ENCODE measurements around the gene MMD2.
"Not testable (repeated sequence)": the region's sequence is repeated elsewhere in the genome, so short reads cannot be mapped to it uniquely, and the experiment has no call there.

The MMD2 gene, protein sequence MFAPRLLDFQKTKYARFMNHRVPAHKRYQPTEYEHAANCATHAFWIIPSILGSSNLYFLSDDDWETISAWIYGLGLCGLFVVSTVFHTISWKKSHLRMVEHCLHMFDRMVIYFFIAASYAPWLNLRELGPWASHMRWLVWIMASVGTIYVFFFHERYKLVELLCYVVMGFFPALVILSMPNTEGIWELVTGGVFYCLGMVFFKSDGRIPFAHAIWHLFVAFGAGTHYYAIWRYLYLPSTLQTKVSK

DNA sequence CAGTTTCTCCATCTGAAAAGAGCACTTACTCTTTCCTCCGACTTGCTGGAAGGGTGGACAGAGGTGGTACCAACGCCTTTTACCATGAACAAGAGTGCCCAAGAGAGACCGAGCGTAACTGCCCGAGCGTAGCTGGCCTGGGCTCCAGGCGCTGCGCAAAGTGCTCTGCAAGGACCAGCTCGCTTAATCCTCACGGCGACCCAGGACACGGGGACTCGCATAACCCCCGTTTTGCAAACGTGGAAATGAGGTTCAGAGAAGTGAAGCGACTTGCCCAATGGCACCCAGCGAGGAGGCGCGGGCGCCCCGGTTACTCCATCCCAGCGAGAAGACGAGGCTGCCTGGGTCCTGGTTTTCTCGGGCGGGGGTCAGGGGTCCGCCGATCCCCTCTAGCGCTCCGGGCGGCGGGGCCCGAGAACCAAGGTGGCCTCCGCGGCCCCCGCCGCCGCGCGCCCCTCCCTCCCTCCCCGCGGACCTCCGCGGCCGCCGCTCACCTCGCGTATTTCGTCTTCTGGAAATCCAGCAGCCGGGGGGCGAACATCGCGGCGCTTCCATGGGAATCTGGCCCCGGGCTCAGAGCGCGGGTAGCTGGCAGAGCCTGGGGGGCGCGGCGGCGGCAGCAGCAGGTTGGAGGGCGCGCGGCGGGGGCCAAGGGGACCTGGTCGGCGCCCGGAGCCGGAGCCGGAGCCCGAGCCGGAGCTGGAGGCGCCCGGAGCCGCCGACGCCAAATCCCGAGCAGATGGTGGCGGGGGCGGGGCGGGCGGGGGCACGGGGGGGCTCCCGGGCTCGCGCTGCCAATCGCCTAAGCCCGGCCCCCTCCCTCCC is at the start of gene MMD2:
Gene MMD2 (minus strand): TSS at position 711 of the 825 bp plus-strand sequence. CDS start 170 bp downstream, at position 541.
- Mint-ChIP-seq H3K36me3 (ENCODE audit: low read depth) (no peaks in the 10 kb centered on the region), H3K27ac (no peak within 1 kb of the TSS), H3K4me1 (peaks cover 5% of the 10 kb centered on the region), H3K4me3 (peak within 1 kb of the TSS; percentile 45), H3K27me3 (peaks cover 39% of the 10 kb centered on the region), H3K9me3 (no peaks in the 10 kb centered on the region)
- no peak for ATAC-seq
- DNase-seq = no peak

GRCh38 chr7:5005066-5005465 is 46.1 kb upstream of the MMD2 start:
- DNase-seq (no peak), ATAC-seq (no peak)
- Mint-ChIP-seq H3K4me3 (no peak overlapping the region), H3K9me3 (no peaks in the 10 kb centered on the region), H3K27ac (no peak overlapping the region), H3K36me3 (ENCODE audit: low read depth) (peaks cover 53% of the 10 kb centered on the region), H3K27me3 (no peaks in the 10 kb centered on the region), H3K4me1 (peaks cover 2% of the 10 kb centered on the region)

DNA sequence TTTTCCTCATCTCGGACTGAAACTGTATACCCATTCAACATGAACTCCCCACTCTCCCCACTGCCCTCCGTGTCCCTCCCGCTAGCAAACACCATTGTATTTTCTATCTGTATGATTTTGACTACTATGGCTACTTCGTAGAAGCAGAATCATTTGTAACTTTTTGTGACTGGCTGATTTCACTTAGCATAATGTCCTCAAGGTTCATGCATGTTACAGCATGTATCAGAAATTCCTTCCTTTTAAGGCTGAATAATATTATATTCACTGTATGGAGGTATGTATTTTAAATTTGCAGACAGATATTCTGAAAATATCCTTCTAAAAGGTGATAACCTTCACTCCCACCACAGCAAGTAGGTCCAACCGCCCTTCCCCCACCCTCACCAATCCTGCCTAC is 42.9 kb upstream of the MMD2 start:
- H3K36me3 Mint-ChIP-seq (ENCODE audit: low read depth) = peaks cover 37% of the 10 kb centered on the region
- no peak for DNase-seq
- no peaks in the 10 kb centered on the region for H3K27me3 Mint-ChIP-seq
- ATAC-seq = no peak
- H3K4me3 Mint-ChIP-seq = no peak overlapping the region
- peak overlapping the region; percentile 2 for H3K27ac Mint-ChIP-seq
- no peaks in the 10 kb centered on the region for H3K9me3 Mint-ChIP-seq
- peaks cover 13% of the 10 kb centered on the region for H3K4me1 Mint-ChIP-seq

GRCh38 chr7:5001003-5001402 is 42.0 kb upstream of the MMD2 start:
- Mint-ChIP-seq H3K4me3 (no peak overlapping the region), H3K4me1 (peaks cover 13% of the 10 kb centered on the region), H3K36me3 (ENCODE audit: low read depth) (peaks cover 41% of the 10 kb centered on the region), H3K27ac (peak overlapping the region; percentile 34), H3K9me3 (no peaks in the 10 kb centered on the region), H3K27me3 (no peaks in the 10 kb centered on the region)
- DNase-seq (no peak), ATAC-seq (no peak)

DNA sequence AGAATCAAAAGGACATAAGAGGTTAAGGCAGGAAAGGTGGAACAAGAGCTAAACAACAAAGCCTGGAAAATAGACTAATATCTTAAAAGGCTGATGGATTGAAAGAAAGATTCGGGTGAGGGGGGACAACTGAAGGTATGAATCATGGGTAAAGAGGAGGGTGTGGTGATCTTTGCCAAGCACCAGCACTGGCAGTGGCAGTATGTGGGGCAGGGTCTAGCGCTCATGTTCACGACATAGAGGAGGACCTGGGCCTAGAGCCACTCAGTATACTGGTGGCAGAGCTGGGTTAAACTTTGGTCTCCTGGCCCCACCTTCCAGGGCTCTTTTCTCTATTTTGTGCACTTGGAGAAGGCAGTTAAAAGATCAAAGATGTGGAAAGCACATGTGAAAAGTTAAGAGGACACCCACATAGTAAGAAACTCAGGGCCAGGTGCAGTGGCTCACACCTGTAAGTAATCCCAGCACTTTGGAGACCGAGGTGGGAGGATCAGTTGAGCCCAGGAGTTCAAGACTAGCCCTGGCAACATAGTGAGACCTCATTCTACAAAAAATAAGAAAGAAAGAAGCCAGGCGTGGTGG is 40.5 kb upstream of the MMD2 start:
- H3K27me3 Mint-ChIP-seq = no peaks in the 10 kb centered on the region
- DNase-seq (no peak), ATAC-seq (no peak)
- H3K27ac Mint-ChIP-seq = peak overlapping the region; percentile 31
- H3K9me3 Mint-ChIP-seq = no peaks in the 10 kb centered on the region
- peaks cover 11% of the 10 kb centered on the region for H3K4me1 Mint-ChIP-seq
- H3K36me3 Mint-ChIP-seq (ENCODE audit: low read depth) = peaks cover 40% of the 10 kb centered on the region
- no peak overlapping the region for H3K4me3 Mint-ChIP-seq

DNA sequence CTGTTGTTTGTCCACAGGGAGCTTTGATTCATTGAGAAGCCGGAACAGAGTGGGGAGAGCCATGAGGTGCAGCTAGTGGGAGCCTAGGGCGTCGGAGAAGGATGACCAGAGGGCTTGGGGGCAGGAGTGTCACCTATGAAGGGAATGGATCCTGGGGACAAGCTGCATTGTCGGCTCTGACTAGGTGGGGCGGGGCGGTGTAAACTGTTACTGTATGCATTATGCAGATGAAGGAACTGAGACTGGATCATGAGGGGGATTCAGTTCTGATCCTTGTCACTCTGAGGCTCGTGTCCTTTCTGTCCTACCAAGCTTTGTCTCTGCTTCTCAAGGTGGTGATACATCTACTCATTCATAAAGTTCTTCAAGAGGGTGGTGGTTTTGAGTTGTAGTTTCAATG is 39.9 kb upstream of the MMD2 start:
- Mint-ChIP-seq H3K27ac (peak overlapping the region; percentile 31), H3K27me3 (no peaks in the 10 kb centered on the region), H3K9me3 (no peaks in the 10 kb centered on the region), H3K4me3 (no peak overlapping the region), H3K36me3 (ENCODE audit: low read depth) (peaks cover 41% of the 10 kb centered on the region), H3K4me1 (peaks cover 11% of the 10 kb centered on the region)
- ATAC-seq = no peak
- DNase-seq = no peak

GRCh38 chr7:4998244-4998643 is 39.3 kb upstream of the MMD2 start:
- H3K36me3 Mint-ChIP-seq (ENCODE audit: low read depth) = peaks cover 42% of the 10 kb centered on the region
- ATAC-seq (no peak), DNase-seq (no peak)
- no peaks in the 10 kb centered on the region for H3K27me3 Mint-ChIP-seq
- no peak overlapping the region for H3K4me3 Mint-ChIP-seq
- H3K4me1 Mint-ChIP-seq = peaks cover 11% of the 10 kb centered on the region
- no peaks in the 10 kb centered on the region for H3K9me3 Mint-ChIP-seq
- no peak overlapping the region for H3K27ac Mint-ChIP-seq

- Mint-ChIP-seq H3K4me1 (peaks cover 11% of the 10 kb centered on the region), H3K27me3 (no peaks in the 10 kb centered on the region), H3K27ac (no peak overlapping the region), H3K4me3 (no peak overlapping the region), H3K36me3 (ENCODE audit: low read depth) (peaks cover 37% of the 10 kb centered on the region), H3K9me3 (no peaks in the 10 kb centered on the region)
- DNase-seq = no peak
- no peak for ATAC-seq
These were observed 37.8 kb upstream of the MMD2 start for GRCh38 chr7:4996696-4997222.

DNA sequence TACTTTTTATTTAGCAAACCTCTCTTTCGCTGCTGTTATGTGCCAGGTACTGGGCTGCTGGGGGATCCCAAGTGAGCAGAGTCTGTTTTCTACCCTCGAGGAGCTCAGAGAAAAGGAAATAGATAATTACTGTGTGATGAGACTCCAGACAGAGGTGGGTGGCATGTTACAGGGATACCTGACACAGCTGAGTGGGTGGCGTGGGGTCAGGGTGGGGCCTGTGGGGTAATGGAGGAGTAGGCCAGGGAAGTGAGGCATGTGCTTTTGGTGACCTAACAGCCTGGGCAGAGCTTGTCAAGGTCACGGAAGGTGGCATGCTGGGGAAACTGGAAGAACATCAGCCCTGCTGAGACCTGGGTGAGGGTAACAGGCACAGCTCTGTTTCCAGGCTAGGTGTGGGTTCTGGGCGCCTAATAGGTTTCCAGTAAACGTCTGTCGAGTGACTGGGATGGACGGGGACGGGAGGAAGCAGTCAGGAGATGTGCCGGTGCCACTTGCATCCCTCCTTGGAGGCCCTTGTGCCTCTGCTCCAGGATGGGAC is 36.5 kb upstream of the MMD2 start:
- Mint-ChIP-seq H3K36me3 (ENCODE audit: low read depth) (peaks cover 31% of the 10 kb centered on the region), H3K27me3 (no peaks in the 10 kb centered on the region), H3K27ac (no peak overlapping the region)

GRCh38 chr7:4993471-4993870 is 34.5 kb upstream of the MMD2 start:
- no peak overlapping the region for H3K27ac Mint-ChIP-seq
- no peaks in the 10 kb centered on the region for H3K27me3 Mint-ChIP-seq
- peaks cover 38% of the 10 kb centered on the region for H3K36me3 Mint-ChIP-seq (ENCODE audit: low read depth)
- ATAC-seq = no peak
- H3K9me3 Mint-ChIP-seq = no peaks in the 10 kb centered on the region
- H3K4me3 Mint-ChIP-seq = no peak overlapping the region
- peaks cover 5% of the 10 kb centered on the region for H3K4me1 Mint-ChIP-seq
- DNase-seq = no peak

More for the DNA sequence above, 36.5 kb upstream of the MMD2 start:
- no peak for ATAC-seq
- H3K9me3 Mint-ChIP-seq = no peaks in the 10 kb centered on the region
- no peak for DNase-seq
- H3K4me3 Mint-ChIP-seq = no peak overlapping the region
- H3K4me1 Mint-ChIP-seq = peaks cover 11% of the 10 kb centered on the region

- Mint-ChIP-seq H3K27ac (peak overlapping the region; percentile 40), H3K36me3 (ENCODE audit: low read depth) (peaks cover 71% of the 10 kb centered on the region), H3K4me1 (peaks cover 39% of the 10 kb centered on the region)
- DNase-seq, H3K4me3 Mint-ChIP-seq, H3K27me3 Mint-ChIP-seq, H3K9me3 Mint-ChIP-seq: not testable (repeated sequence)
- peak; percentile 96 for ATAC-seq
These were observed 23.8 kb upstream of the MMD2 start for GRCh38 chr7:4982741-4983140.

DNA sequence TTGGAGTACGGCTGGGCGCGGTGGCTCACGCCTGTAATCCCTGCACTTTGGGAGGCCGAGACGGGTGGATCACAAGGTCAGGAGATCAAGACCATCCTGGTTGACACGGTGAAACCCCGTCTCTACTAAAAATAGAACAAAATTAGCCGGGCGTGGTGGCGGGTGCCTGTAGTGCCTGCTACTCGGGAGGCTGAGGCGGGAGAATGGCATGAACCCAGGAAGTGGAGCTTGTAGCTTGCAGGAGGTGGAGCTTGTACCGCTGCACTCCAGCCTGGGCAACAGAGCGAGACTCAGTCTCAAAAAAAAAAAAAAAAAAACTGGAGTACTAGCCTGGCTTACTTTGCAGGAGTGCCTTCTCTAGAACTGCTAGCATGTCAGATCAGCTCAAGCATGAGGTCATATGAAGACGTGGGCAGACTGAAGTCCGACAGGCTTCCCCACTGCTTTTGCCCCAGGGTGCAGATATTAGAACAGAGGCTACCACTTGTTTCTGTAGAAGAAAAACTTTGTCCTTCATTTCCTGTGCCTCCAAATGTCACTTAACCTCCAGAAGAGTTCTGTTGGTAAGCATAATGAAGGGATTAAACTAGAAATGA is 22.4 kb upstream of the MMD2 start:
- H3K27ac Mint-ChIP-seq, H3K4me3 Mint-ChIP-seq, H3K27me3 Mint-ChIP-seq, ATAC-seq, H3K9me3 Mint-ChIP-seq, DNase-seq: not testable (repeated sequence)
- H3K4me1 Mint-ChIP-seq = peaks cover 44% of the 10 kb centered on the region
- H3K36me3 Mint-ChIP-seq (ENCODE audit: low read depth) = peaks cover 70% of the 10 kb centered on the region

GRCh38 chr7:4975626-4976025 is 16.6 kb upstream of the MMD2 start:
- not testable (repeated sequence) for H3K27me3 Mint-ChIP-seq, H3K9me3 Mint-ChIP-seq, H3K27ac Mint-ChIP-seq, DNase-seq, ATAC-seq
- Mint-ChIP-seq H3K4me3 (peak overlapping the region; percentile 83), H3K4me1 (peaks cover 29% of the 10 kb centered on the region), H3K36me3 (ENCODE audit: low read depth) (peaks cover 40% of the 10 kb centered on the region)

GRCh38 chr7:4973728-4974198 is 14.8 kb upstream of the MMD2 start:
- DNase-seq (peak; percentile 93), ATAC-seq (peak; percentile 99)
- Mint-ChIP-seq H3K27me3 (no peaks in the 10 kb centered on the region), H3K36me3 (ENCODE audit: low read depth) (peaks cover 26% of the 10 kb centered on the region), H3K4me1 (peaks cover 18% of the 10 kb centered on the region), H3K9me3 (no peaks in the 10 kb centered on the region), H3K27ac (peak overlapping the region; percentile 95), H3K4me3 (peak overlapping the region; percentile 92)

Data from activated naive CD8-positive, alpha-beta T cell treated with anti-CD3 and anti-CD28 coated beads, Interleukin-2, amount 50 U/mL, for 24 hours (primary cell).